GM12878 (cell line): ENCODE results near the gene RASGRP3. TPM values are rescaled to one million over a fixed set of nuclear protein-coding genes. Genes with fewer than 3 reads are reported as not detected.
A peak's percentile ranks its signal among the peaks of the same experiment; 100 is the strongest.

Source experiments
- ATAC-seq: fragments of 200-7000 bp; cut with Tn5 transposase; 3 replicates; pipeline ENCODE4 v1.9.1; 2020; ENCODE audit warnings: mild to moderate bottlenecking, moderate library complexity
- BruUV-seq: library from RNA; stranded (reverse); fragments of 400-500 nt; replicated peaks from 2 replicates; lab custom pipeline; 2021; lab: Mats Ljungman, UMichigan
- CTCF ChIA-PET: fragments of 300-600 bp; sonication (Branson Sonifier 250); formaldehyde crosslinking; extraction: SDS; loops from one replicate; lab custom pipeline; 2021; ENCODE audit warnings: inconsistent platforms; lab: Yijun Ruan, JAX
- POLR2A ChIA-PET: fragments of 350-600 bp; formaldehyde crosslinking; extraction: SDS; loops from one replicate; lab custom pipeline; 2021; ENCODE audit warnings: inconsistent platforms; lab: Charles Lee
- RAD21 ChIA-PET: fragments of 300-600 bp; sonication (Branson Sonifier 250); formaldehyde crosslinking; loops from one replicate; lab custom pipeline; 2023; ENCODE audit warnings: antibody characterized with exemption; ENCODE audit not compliant: unreplicated experiment; lab: Charles Lee
- SMC1A ChIA-PET: fragments of 300-600 bp; sonication (Branson Sonifier 250); formaldehyde crosslinking; loops from one replicate; lab custom pipeline; 2023; ENCODE audit not compliant: unreplicated experiment, uncharacterized antibody; lab: Charles Lee
- DNase-seq: peaks from one replicate; pipeline ENCODE4 v3.0.0-alpha.2; 2011; ENCODE audit warnings: low read depth, low spot score
- FAIRE-seq: peaks from 3 replicates; lab custom pipeline; 2011; peaks lifted over from hg19 to GRCh38; lab: Jason Lieb, UNC
- H2AFZ ChIP-seq: 2 replicates; pipeline ENCODE4 v1.6.0; 2011; ENCODE audit warnings: low read depth, low read length, control low read depth; ENCODE audit not compliant: control insufficient read depth
- H3K27ac ChIP-seq: 2 replicates; pipeline ENCODE4 v1.5.1; 2011; ENCODE audit warnings: control low read depth; ENCODE audit not compliant: control insufficient read depth, insufficient read depth
- H3K27me3 ChIP-seq, 2 experiments: replicated peaks in 1 of 2; 2 replicates each; pipeline versions ENCODE4 v1.6.0 to v1.6.1; 2011; ENCODE audit warnings: low read length in 1 of 2; ENCODE audit not compliant: control insufficient read depth in 2 of 2, insufficient read depth in 2 of 2
- H3K36me3 ChIP-seq, 2 experiments: 2 replicates each; pipeline ENCODE4 v1.5.1; 2011; ENCODE audit warnings: low read length in 1 of 2; ENCODE audit not compliant: control insufficient read depth in 2 of 2, insufficient read depth in 2 of 2
- H3K4me1 ChIP-seq: 2 replicates; pipeline ENCODE4 v1.6.1; 2011; ENCODE audit warnings: mild to moderate bottlenecking, low read length, moderate library complexity, mixed read lengths; ENCODE audit not compliant: control insufficient read depth, insufficient read depth
- H3K4me2 ChIP-seq: 2 replicates; pipeline ENCODE4 v1.6.0; 2011; ENCODE audit warnings: control low read depth; ENCODE audit not compliant: control insufficient read depth, insufficient read depth
- H3K4me3 ChIP-seq: fragments of 200-600 bp; sonication (generic); 2 replicates; pipeline ENCODE4 v1.5.1; 2016
- H3K79me2 ChIP-seq: 2 replicates; pipeline ENCODE4 v1.6.0; 2011; ENCODE audit warnings: low read length; ENCODE audit not compliant: control insufficient read depth, insufficient read depth
- H3K9ac ChIP-seq: 2 replicates; pipeline ENCODE4 v1.8.0; 2011; ENCODE audit warnings: low read length, control low read depth, mixed read lengths; ENCODE audit not compliant: control insufficient read depth, insufficient read depth
- H3K9me3 ChIP-seq: replicated peaks from 3 replicates; pipeline ENCODE4 v1.5.1; 2011; ENCODE audit warnings: mild to moderate bottlenecking, low read length; ENCODE audit not compliant: control insufficient read depth, insufficient read depth
- H4K20me1 ChIP-seq: 2 replicates; pipeline ENCODE4 v1.6.0; 2011; ENCODE audit not compliant: control insufficient read depth, insufficient read depth
- ASH2L ChIP-seq: fragments of 300-600, 200-600 bp; sonication (generic); IDR thresholded peaks from 2 replicates; pipeline ENCODE4 v1.6.1; 2017; ENCODE audit warnings: low read depth, mild to moderate bottlenecking, borderline replicate concordance
- CREB1 ChIP-seq: IDR thresholded peaks from 2 replicates; pipeline ENCODE4 v1.6.1; 2012; ENCODE audit warnings: low read depth, mild to moderate bottlenecking, inconsistent platforms
- EP300 ChIP-seq, 2 experiments: fragments of 150-350 bp in 1 of 2; IDR thresholded peaks; 2 replicates each; pipeline ENCODE4 v1.6.1; 2011 to 2012; ENCODE audit warnings: low read depth in 2 of 2, low read length in 2 of 2, borderline replicate concordance in 1 of 2, improper control_type of control experiment in 1 of 2, inconsistent platforms in 1 of 2; ENCODE audit not compliant: control insufficient read depth in 1 of 2
- FOS ChIP-seq: IDR thresholded peaks from 3 replicates; pipeline ENCODE4 v1.6.1; 2011; ENCODE audit warnings: borderline replicate concordance; ENCODE audit not compliant: insufficient read length; ENCODE audit errors: extremely low read depth
- HDAC2 ChIP-seq: fragments of 200-600 bp; sonication (generic); IDR thresholded peaks from 2 replicates; pipeline ENCODE4 v1.6.1; 2017
- POLR2AphosphoS2 ChIP-seq: IDR thresholded peaks from 2 replicates; pipeline ENCODE4 v1.6.1; 2011; ENCODE audit warnings: low read depth, mild to moderate bottlenecking, low read length, improper control_type of control experiment, moderate library complexity
- RCOR1 ChIP-seq: conservative IDR thresholded peaks from 2 replicates; pipeline ENCODE4 v1.6.1; 2012; ENCODE audit warnings: low read depth, low read length, improper control_type of control experiment
- SIX5 ChIP-seq: IDR thresholded peaks from 2 replicates; pipeline ENCODE4 v1.6.1; 2011; ENCODE audit warnings: mild to moderate bottlenecking, low read depth, low read length, moderate library complexity; ENCODE audit not compliant: severe bottlenecking
- STAT1 ChIP-seq: fragments of 450-650 bp; conservative IDR thresholded peaks from 2 replicates; pipeline ENCODE4 v1.6.1; 2014; ENCODE audit warnings: antibody characterized with exemption, mild to moderate bottlenecking
- TBL1XR1 ChIP-seq: IDR thresholded peaks from 2 replicates; pipeline ENCODE4 v1.6.1; 2012; ENCODE audit warnings: low read depth, low read length, improper control_type of control experiment
- ZNF24 ChIP-seq: fragments of 450-650 bp; IDR thresholded peaks from 2 replicates; pipeline ENCODE4 v1.6.1; 2017; ENCODE audit warnings: antibody characterized with exemption, mild to moderate bottlenecking
- WGBS: methylation state at CpG from one replicate; pipeline ENCODE4 v1.1.6; 2016; ENCODE audit warnings: low lambda C conversion rate; ENCODE audit not compliant: insufficient replicate concordance, insufficient coverage; ENCODE audit errors: missing lambda C conversion rate; 5-methylcytosine and 5-hydroxymethylcytosine counted together
- in situ Hi-C: fragments of 300-500 bp; cut with MboI; formaldehyde crosslinking; loops from 9 replicates; pipeline ENCODE4 v1.14.3; 2018; ENCODE audit warnings: mixed read lengths
- intact Hi-C: fragments of 100-400 bp; cut with micrococcal nuclease; formaldehyde crosslinking; loops from one replicate; pipeline ENCODE4 v1.14.2; 2022; ENCODE audit not compliant: unreplicated experiment
- polyA plus RNA-seq, 11 experiments: library from polyadenylated mRNA; depleted of rRNA in 4 of 11; unstranded in 6 of 11; stranded (reverse) in 5 of 11; fragments of >200 nt; fragmentation: Nextera tagmentation in 4 of 11; fragmentation: Illumina TruSeq in 1 of 11; extraction: Ambion mirVana in 4 of 11; extraction: Trizol in 1 of 11; gene quantifications; 1 replicate in 1 of 11; 2 replicates in 10 of 11; pipeline versions ENCODE4 v1.2.1 to v1.2.3, GENCODE V29; 2011 to 2016; ENCODE audit warnings: inconsistent platforms in 2 of 11, missing spikeins in 2 of 11, low read depth in 1 of 11
- total RNA-seq, 4 experiments: library from RNA; depleted of rRNA in 3 of 4; stranded (reverse); fragments of >200 nt in 3 of 4; fragmentation: Illumina TruSeq in 1 of 4; extraction: Trizol in 1 of 4; gene quantifications; 2 replicates each; pipeline versions ENCODE4 v1.2.1 to v1.2.3, GENCODE V29; 2013 to 2021
- TF ChIP-seq, protein P1 (sequence below): fragments of 450-650 bp; IDR thresholded peaks from 2 replicates; pipeline ENCODE4 v1.6.1; 2016; ENCODE audit warnings: mild to moderate bottlenecking
- TF ChIP-seq, protein P2 (sequence below): IDR thresholded peaks from 2 replicates; pipeline ENCODE4 v1.6.1; 2011; ENCODE audit warnings: mild to moderate bottlenecking, low read depth, low read length, moderate library complexity; ENCODE audit not compliant: insufficient replicate concordance
- TF ChIP-seq, protein P3 (sequence below): IDR thresholded peaks from 2 replicates; pipeline ENCODE4 v1.6.1; 2011; ENCODE audit warnings: borderline replicate concordance, low read depth, mild to moderate bottlenecking, moderate library complexity, mixed read lengths, low read length; ENCODE audit not compliant: insufficient read depth; ENCODE audit errors: extremely low read length
- TF ChIP-seq, protein P4 (sequence below): fragments of 450-650 bp; IDR thresholded peaks from 2 replicates; pipeline ENCODE4 v1.6.1; 2016; ENCODE audit warnings: mild to moderate bottlenecking, moderate library complexity, borderline replicate concordance

The RASGRP3 gene
- total and polyA plus RNA-seq, 10 of the 15 experiments (the other 5 are each of a cell fraction or from before 2014, with no cell fraction given) = 31.6 to 106 (median 64.7) TPM

DNA sequence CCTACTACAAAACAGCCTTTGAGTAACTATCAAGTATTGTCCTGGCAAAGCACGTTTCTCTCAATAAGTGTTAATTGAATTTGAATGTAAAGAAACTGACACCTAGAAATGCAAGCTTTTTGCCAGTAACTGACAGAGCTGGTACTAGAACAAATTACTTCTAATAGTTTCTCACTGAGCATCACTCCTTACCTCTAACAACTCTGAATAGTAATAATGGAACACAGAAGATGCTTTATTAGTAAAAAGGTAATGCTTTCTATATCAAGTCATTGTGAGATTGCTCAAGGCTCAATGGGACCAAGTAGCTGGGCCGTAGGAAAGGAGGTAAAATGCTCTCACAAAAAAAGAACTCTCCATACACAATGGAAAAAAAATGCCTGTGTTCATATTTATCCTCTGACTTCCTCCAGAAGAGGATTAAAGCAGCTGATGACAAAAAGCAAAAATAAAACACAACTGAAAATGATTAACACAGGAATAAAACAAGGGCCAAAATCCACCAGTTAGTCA is 11.8 kb downstream of the RASGRP3 start:
- Histone ChIP-seq H3K36me3 (peaks cover 0 to 9% of the 10 kb centered on the region in 2 experiments; a peak in 3 of 4 replicates), H3K4me1 (peaks cover 73% of the 10 kb centered on the region), H2AFZ (no peak overlapping the region), H3K4me3 (no peak overlapping the region), H3K9me3 (peaks cover 8% of the 10 kb centered on the region; the same call in 2 of the 3 replicates), H3K79me2 (peaks cover 98% of the 10 kb centered on the region), H3K27me3 (no peaks in the 10 kb centered on the region), H3K27ac (peak overlapping the region; percentile 94), H4K20me1 (no peaks in the 10 kb centered on the region), H3K4me2 (peak overlapping the region; percentile 89), H3K9ac (peak overlapping the region; percentile 49)
- BruUV-seq = TSS peak; percentile 61
- SMC1A ChIA-PET = interaction anchor here (0.6 to 4.2 kb wide), 9 partner anchors 9 to 95 kb away, joined by 3 to 32 read pairs (median 5); partner anchors contain the start of gene RASGRP3
- in situ Hi-C loops = loop anchor here (25.0 kb wide), 1 partner anchor 1199 kb away; no protein-coding TSS in a partner anchor
- RAD21 ChIA-PET = interaction anchor here (1.0 to 15.9 kb wide), 4 partner anchors 8 to 95 kb away, joined by 3 to 222 read pairs (median 4); partner anchors contain the start of gene RASGRP3
- intact Hi-C loops = loop anchor here (1.0 to 10.0 kb wide), 2 partner anchors 9 to 1197 kb away; no protein-coding TSS in a partner anchor
- FAIRE-seq = no peak
- CTCF ChIA-PET = interaction anchor here (0.6 to 2.8 kb wide), 4 partner anchors 9 to 22 kb away, joined by 4 to 13 read pairs (median 7); partner anchors contain the start of gene RASGRP3
- DNase-seq = no peak
- POLR2A ChIA-PET = interaction anchor here (0.8 to 1.4 kb wide), 6 partner anchors 9 to 42 kb away, joined by 3 to 7 read pairs (median 4); partner anchors contain the start of gene RASGRP3
- WGBS = 0% methylated on average over 2 of the region's 2 CpGs
- ATAC-seq = peak; percentile 58
- no peak for TF ChIP-seq ZNF24
- TF ChIP-seq, protein P1, sequence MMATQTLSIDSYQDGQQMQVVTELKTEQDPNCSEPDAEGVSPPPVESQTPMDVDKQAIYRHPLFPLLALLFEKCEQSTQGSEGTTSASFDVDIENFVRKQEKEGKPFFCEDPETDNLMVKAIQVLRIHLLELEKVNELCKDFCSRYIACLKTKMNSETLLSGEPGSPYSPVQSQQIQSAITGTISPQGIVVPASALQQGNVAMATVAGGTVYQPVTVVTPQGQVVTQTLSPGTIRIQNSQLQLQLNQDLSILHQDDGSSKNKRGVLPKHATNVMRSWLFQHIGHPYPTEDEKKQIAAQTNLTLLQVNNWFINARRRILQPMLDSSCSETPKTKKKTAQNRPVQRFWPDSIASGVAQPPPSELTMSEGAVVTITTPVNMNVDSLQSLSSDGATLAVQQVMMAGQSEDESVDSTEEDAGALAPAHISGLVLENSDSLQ = no peak
- TF ChIP-seq, protein P2, sequence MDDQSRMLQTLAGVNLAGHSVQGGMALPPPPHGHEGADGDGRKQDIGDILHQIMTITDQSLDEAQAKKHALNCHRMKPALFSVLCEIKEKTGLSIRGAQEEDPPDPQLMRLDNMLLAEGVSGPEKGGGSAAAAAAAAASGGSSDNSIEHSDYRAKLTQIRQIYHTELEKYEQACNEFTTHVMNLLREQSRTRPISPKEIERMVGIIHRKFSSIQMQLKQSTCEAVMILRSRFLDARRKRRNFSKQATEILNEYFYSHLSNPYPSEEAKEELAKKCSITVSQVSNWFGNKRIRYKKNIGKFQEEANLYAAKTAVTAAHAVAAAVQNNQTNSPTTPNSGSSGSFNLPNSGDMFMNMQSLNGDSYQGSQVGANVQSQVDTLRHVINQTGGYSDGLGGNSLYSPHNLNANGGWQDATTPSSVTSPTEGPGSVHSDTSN = no peak
- 0 out of 2 replicates have a peak, but pooled peaks have one; percentile 18 for TF ChIP-seq CREB1
- TF ChIP-seq, protein P3, sequence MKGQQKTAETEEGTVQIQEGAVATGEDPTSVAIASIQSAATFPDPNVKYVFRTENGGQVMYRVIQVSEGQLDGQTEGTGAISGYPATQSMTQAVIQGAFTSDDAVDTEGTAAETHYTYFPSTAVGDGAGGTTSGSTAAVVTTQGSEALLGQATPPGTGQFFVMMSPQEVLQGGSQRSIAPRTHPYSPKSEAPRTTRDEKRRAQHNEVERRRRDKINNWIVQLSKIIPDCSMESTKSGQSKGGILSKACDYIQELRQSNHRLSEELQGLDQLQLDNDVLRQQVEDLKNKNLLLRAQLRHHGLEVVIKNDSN = no peak
- no peak for TF ChIP-seq STAT1
- TF ChIP-seq, protein P4, sequence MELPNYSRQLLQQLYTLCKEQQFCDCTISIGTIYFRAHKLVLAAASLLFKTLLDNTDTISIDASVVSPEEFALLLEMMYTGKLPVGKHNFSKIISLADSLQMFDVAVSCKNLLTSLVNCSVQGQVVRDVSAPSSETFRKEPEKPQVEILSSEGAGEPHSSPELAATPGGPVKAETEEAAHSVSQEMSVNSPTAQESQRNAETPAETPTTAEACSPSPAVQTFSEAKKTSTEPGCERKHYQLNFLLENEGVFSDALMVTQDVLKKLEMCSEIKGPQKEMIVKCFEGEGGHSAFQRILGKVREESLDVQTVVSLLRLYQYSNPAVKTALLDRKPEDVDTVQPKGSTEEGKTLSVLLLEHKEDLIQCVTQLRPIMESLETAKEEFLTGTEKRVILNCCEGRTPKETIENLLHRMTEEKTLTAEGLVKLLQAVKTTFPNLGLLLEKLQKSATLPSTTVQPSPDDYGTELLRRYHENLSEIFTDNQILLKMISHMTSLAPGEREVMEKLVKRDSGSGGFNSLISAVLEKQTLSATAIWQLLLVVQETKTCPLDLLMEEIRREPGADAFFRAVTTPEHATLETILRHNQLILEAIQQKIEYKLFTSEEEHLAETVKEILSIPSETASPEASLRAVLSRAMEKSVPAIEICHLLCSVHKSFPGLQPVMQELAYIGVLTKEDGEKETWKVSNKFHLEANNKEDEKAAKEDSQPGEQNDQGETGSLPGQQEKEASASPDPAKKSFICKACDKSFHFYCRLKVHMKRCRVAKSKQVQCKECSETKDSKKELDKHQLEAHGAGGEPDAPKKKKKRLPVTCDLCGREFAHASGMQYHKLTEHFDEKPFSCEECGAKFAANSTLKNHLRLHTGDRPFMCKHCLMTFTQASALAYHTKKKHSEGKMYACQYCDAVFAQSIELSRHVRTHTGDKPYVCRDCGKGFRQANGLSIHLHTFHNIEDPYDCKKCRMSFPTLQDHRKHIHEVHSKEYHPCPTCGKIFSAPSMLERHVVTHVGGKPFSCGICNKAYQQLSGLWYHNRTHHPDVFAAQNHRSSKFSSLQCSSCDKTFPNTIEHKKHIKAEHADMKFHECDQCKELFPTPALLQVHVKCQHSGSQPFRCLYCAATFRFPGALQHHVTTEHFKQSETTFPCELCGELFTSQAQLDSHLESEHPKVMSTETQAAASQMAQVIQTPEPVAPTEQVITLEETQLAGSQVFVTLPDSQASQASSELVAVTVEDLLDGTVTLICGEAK = no peak
- TF ChIP-seq POLR2AphosphoS2 = no peak; the same call in 1 of the 2 replicates
- TF ChIP-seq RCOR1 = no peak
- peak; percentile 37; the same call in 1 of the 2 replicates for TF ChIP-seq TBL1XR1
- TF ChIP-seq HDAC2 = no peak
- TF ChIP-seq SIX5 = no peak
- TF ChIP-seq ASH2L = no peak
- peak in 1 of 2 experiments; percentile 51; a peak in 2 of 4 replicates for TF ChIP-seq EP300 (IDR thresholded peaks at IDR 0.05; ENCODE audit: borderline replicate concordance in 1 of 2, control insufficient read depth in 1 of 2, low read depth in 2 of 2, low read length in 2 of 2)
- TF ChIP-seq FOS = no peak
